ENCODE results near the gene AKIP1.

The AKIP1 gene

GRCh38 chr11:8962841-8963240, 51.9 kb downstream of the AKIP1 start:
- no peak for DNase-seq

- no peak for DNase-seq
Measured at GRCh38 chr11:8963569-8964323, 52.8 kb downstream of the AKIP1 start.

- DNase-seq: no peak
Measured at GRCh38 chr11:8964324-8965320, 53.6 kb downstream of the AKIP1 start, which contains the start of gene TMEM9B. Gene TMEM9B, minus strand, starts transcription at chr11:8964442. Its CDS starts 129 bp downstream, at chr11:8964313.

- DNase-seq: no peak
Measured at GRCh38 chr11:8967184-8967583, 56.2 kb downstream of the AKIP1 start.
